CD8-positive, alpha-beta memory T cell (primary cell): ENCODE results near the gene DYSF. TPM values are rescaled to one million over a fixed set of nuclear protein-coding genes. Genes with fewer than 3 reads are reported as not detected.

Source experiments
- CTCF ChIA-PET: fragments of 350-600 bp; sonication (Branson Sonifier 250); formaldehyde crosslinking; loops from one replicate; lab custom pipeline; 2021; ENCODE audit warnings: antibody characterized with exemption; lab: Charles Lee
- POLR2A ChIA-PET: fragments of 350-600 bp; sonication (Branson Sonifier 250); formaldehyde crosslinking; loops from one replicate; lab custom pipeline; 2021; ENCODE audit warnings: antibody characterized with exemption; lab: Charles Lee
- DNase-seq, 5 donors: peaks; one replicate each; pipeline versions ENCODE4 v3.0.0 to v3.0.0-alpha.2; 2020 to 2022; ENCODE audit warnings: mixed read lengths in 1 of 5
- H3K27ac ChIP-seq: one replicate; pipeline ENCODE4 v1.7.0; 2013; ENCODE audit warnings: low read depth, mild to moderate bottlenecking, low read length, moderate library complexity
- H3K27me3 ChIP-seq: 2 replicates; pipeline ENCODE4 v1.7.0; 2013; ENCODE audit warnings: low read length, mild to moderate bottlenecking; ENCODE audit not compliant: insufficient read depth, poor library complexity, severe bottlenecking
- H3K36me3 ChIP-seq: 2 replicates; pipeline ENCODE4 v1.7.0; 2013; ENCODE audit warnings: mild to moderate bottlenecking, low read length, moderate library complexity; ENCODE audit not compliant: insufficient read depth
- H3K4me1 ChIP-seq: 2 replicates; pipeline ENCODE4 v1.7.0; 2013; ENCODE audit warnings: mild to moderate bottlenecking, low read length, moderate library complexity; ENCODE audit not compliant: insufficient read depth
- H3K4me3 ChIP-seq: 2 replicates; pipeline ENCODE4 v1.7.0; 2013; ENCODE audit warnings: mild to moderate bottlenecking, low read length
- H3K9me3 ChIP-seq: 2 replicates; pipeline ENCODE4 v1.7.0; 2013; ENCODE audit warnings: mild to moderate bottlenecking, low read length
- H3K27ac Mint-ChIP-seq, 8 donors: one replicate each; pipeline ENCODE4 v1.8.0; 2020 to 2021; ENCODE audit warnings: mixed read lengths in 8 of 8, mild to moderate bottlenecking in 6 of 8, inconsistent platforms in 3 of 8, moderate library complexity in 3 of 8
- H3K27me3 Mint-ChIP-seq, 2 donors: one replicate each; pipeline ENCODE4 v1.8.0; 2020 to 2021; ENCODE audit warnings: mixed read lengths in 2 of 2, mild to moderate bottlenecking in 1 of 2, moderate library complexity in 1 of 2
- H3K36me3 Mint-ChIP-seq, 3 donors: one replicate each; pipeline ENCODE4 v1.8.0; 2020 to 2021; ENCODE audit warnings: mixed read lengths in 3 of 3, inconsistent platforms in 1 of 3, mild to moderate bottlenecking in 1 of 3
- H3K4me1 Mint-ChIP-seq, 3 donors: one replicate each; pipeline ENCODE4 v1.8.0; 2020 to 2021; ENCODE audit warnings: mixed read lengths in 3 of 3, inconsistent platforms in 1 of 3, mild to moderate bottlenecking in 1 of 3
- H3K4me3 Mint-ChIP-seq, 7 donors: one replicate each; pipeline ENCODE4 v1.8.0; 2020 to 2021; ENCODE audit warnings: mixed read lengths in 7 of 7, mild to moderate bottlenecking in 6 of 7, moderate library complexity in 4 of 7, inconsistent platforms in 2 of 7
- H3K9me3 Mint-ChIP-seq, 5 donors: one replicate each; pipeline ENCODE4 v1.8.0; 2020 to 2022; ENCODE audit warnings: mixed read lengths in 5 of 5, mild to moderate bottlenecking in 3 of 5, moderate library complexity in 2 of 5, inconsistent platforms in 1 of 5
- polyA plus RNA-seq: library from polyadenylated mRNA; unstranded; fragments of 300-500 nt; fragmentation: Illumina TruSeq; gene quantifications from one replicate; pipeline ENCODE4 v1.2.3, GENCODE V29; 2021
- total RNA-seq, 2 experiments: library from RNA; stranded (reverse); gene quantifications; one replicate each; pipeline ENCODE4 v1.2.3, GENCODE V29; 2021

The DYSF gene
- total and polyA plus RNA-seq, 3 experiments from 2014 or later = 3.6 to 4.8 (median 3.9) TPM

- Histone ChIP-seq H3K27me3 (peaks cover 4% of the 10 kb centered on the region), H3K27ac (no peak overlapping the region), H3K4me3 (no peak overlapping the region), H3K9me3 (no peaks in the 10 kb centered on the region), H3K36me3 (no peaks in the 10 kb centered on the region), H3K4me1 (no peaks in the 10 kb centered on the region)
- Mint-ChIP-seq H3K4me3 (peak overlapping the region in 1 of 7 donors; percentile 7), H3K9me3 (peaks cover 0 to 2% (median 0%) of the 10 kb centered on the region in 5 donors), H3K27ac (no peak overlapping the region), H3K36me3 (peaks cover 0 to 3% (median 0%) of the 10 kb centered on the region in 3 donors), H3K27me3 (peaks cover 18 to 26% of the 10 kb centered on the region in 2 donors), H3K4me1 (peaks cover 5 to 6% (median 5%) of the 10 kb centered on the region in 3 donors)
- ChIA-PET CTCF (no interaction called here), POLR2A (no interaction called here)
- peak in 1 of 5 donors; percentile 10 for DNase-seq
These were observed 148.1 kb downstream of the DYSF start for GRCh38 chr2:71601136-71602114.

- Histone ChIP-seq H3K9me3 (no peaks in the 10 kb centered on the region), H3K27me3 (peaks cover 4% of the 10 kb centered on the region), H3K4me1 (no peaks in the 10 kb centered on the region), H3K36me3 (no peaks in the 10 kb centered on the region), H3K4me3 (no peak overlapping the region), H3K27ac (no peak overlapping the region)
- H3K4me3 Mint-ChIP-seq = peak overlapping the region in 1 of 7 donors; percentile 7
- CTCF ChIA-PET = no interaction called here
- peaks cover 18 to 27% of the 10 kb centered on the region in 2 donors for H3K27me3 Mint-ChIP-seq
- H3K9me3 Mint-ChIP-seq = peaks cover 0 to 2% (median 0%) of the 10 kb centered on the region in 5 donors
- no peak for DNase-seq
- POLR2A ChIA-PET = no interaction called here
- H3K36me3 Mint-ChIP-seq = peaks cover 0 to 3% (median 0%) of the 10 kb centered on the region in 3 donors
- H3K4me1 Mint-ChIP-seq = peaks cover 5 to 6% (median 5%) of the 10 kb centered on the region in 3 donors
- H3K27ac Mint-ChIP-seq = no peak overlapping the region
These were observed 148.7 kb downstream of the DYSF start for GRCh38 chr2:71602115-71602495.

- Histone ChIP-seq H3K9me3 (no peaks in the 10 kb centered on the region), H3K4me1 (no peaks in the 10 kb centered on the region), H3K27ac (no peak overlapping the region), H3K27me3 (peaks cover 4% of the 10 kb centered on the region), H3K36me3 (no peaks in the 10 kb centered on the region), H3K4me3 (no peak overlapping the region)
- ChIA-PET POLR2A (no interaction called here), CTCF (no interaction called here)
- Mint-ChIP-seq H3K4me1 (peaks cover 5 to 6% (median 5%) of the 10 kb centered on the region in 3 donors), H3K36me3 (peaks cover 0 to 3% (median 0%) of the 10 kb centered on the region in 3 donors), H3K27ac (no peak overlapping the region), H3K4me3 (no peak overlapping the region), H3K27me3 (peaks cover 18 to 27% of the 10 kb centered on the region in 2 donors), H3K9me3 (peaks cover 0 to 2% (median 0%) of the 10 kb centered on the region in 5 donors)
- peak in 1 of 5 donors; percentile 14 for DNase-seq
These were observed 149.2 kb downstream of the DYSF start for GRCh38 chr2:71602581-71602980.

- CTCF ChIA-PET = no interaction called here
- POLR2A ChIA-PET = no interaction called here
- no peaks in the 10 kb centered on the region for H3K4me1 ChIP-seq
- DNase-seq = peak in 1 of 5 donors; percentile 42
- H3K27me3 ChIP-seq = peaks cover 4% of the 10 kb centered on the region
- H3K4me3 Mint-ChIP-seq = no peak overlapping the region
- peaks cover 18 to 27% of the 10 kb centered on the region in 2 donors for H3K27me3 Mint-ChIP-seq
- no peak overlapping the region for H3K27ac ChIP-seq
- H3K36me3 Mint-ChIP-seq = peaks cover 0 to 2% (median 0%) of the 10 kb centered on the region in 3 donors
- H3K4me1 Mint-ChIP-seq = peaks cover 5 to 6% (median 5%) of the 10 kb centered on the region in 3 donors
- H3K9me3 Mint-ChIP-seq = peaks cover 0 to 2% (median 0%) of the 10 kb centered on the region in 5 donors
- peak overlapping the region in 1 of 8 donors; percentile 87 for H3K27ac Mint-ChIP-seq
- H3K36me3 ChIP-seq = no peaks in the 10 kb centered on the region
- no peak overlapping the region for H3K4me3 ChIP-seq
- no peaks in the 10 kb centered on the region for H3K9me3 ChIP-seq
These were observed 150.0 kb downstream of the DYSF start for GRCh38 chr2:71603311-71603811.

GRCh38 chr2:71603851-71604725, 150.7 kb downstream of the DYSF start:
- peak in 1 of 5 donors; percentile 8 for DNase-seq
- no peak overlapping the region for H3K27ac ChIP-seq
- no peak overlapping the region for H3K27ac Mint-ChIP-seq
- H3K27me3 ChIP-seq = peaks cover 4% of the 10 kb centered on the region
- H3K4me3 Mint-ChIP-seq = no peak overlapping the region
- peaks cover 0 to 2% (median 0%) of the 10 kb centered on the region in 5 donors for H3K9me3 Mint-ChIP-seq
- ChIA-PET POLR2A (no interaction called here), CTCF (no interaction called here)
- no peaks in the 10 kb centered on the region for H3K36me3 ChIP-seq
- no peaks in the 10 kb centered on the region for H3K36me3 Mint-ChIP-seq
- H3K27me3 Mint-ChIP-seq = peaks cover 18 to 27% of the 10 kb centered on the region in 2 donors
- H3K4me1 ChIP-seq = no peaks in the 10 kb centered on the region
- H3K4me3 ChIP-seq = no peak overlapping the region
- H3K9me3 ChIP-seq = no peaks in the 10 kb centered on the region
- H3K4me1 Mint-ChIP-seq = peaks cover 5 to 6% (median 5%) of the 10 kb centered on the region in 3 donors

GRCh38 chr2:71604726-71605120, 151.4 kb downstream of the DYSF start:
- DNase-seq = no peak
- H3K36me3 ChIP-seq = no peaks in the 10 kb centered on the region
- Mint-ChIP-seq H3K4me1 (peaks cover 5 to 6% (median 5%) of the 10 kb centered on the region in 3 donors), H3K27me3 (peaks cover 16 to 27% of the 10 kb centered on the region in 2 donors), H3K9me3 (peaks cover 0 to 2% (median 0%) of the 10 kb centered on the region in 5 donors), H3K27ac (no peak overlapping the region), H3K4me3 (no peak overlapping the region), H3K36me3 (no peaks in the 10 kb centered on the region)
- POLR2A ChIA-PET = no interaction called here
- CTCF ChIA-PET = no interaction called here
- no peak overlapping the region for H3K4me3 ChIP-seq
- peaks cover 4% of the 10 kb centered on the region for H3K27me3 ChIP-seq
- H3K4me1 ChIP-seq = no peaks in the 10 kb centered on the region
- H3K27ac ChIP-seq = no peak overlapping the region
- no peaks in the 10 kb centered on the region for H3K9me3 ChIP-seq

GRCh38 chr2:71605173-71605641, 151.8 kb downstream of the DYSF start:
- no peak overlapping the region for H3K27ac Mint-ChIP-seq
- no peak overlapping the region for H3K4me3 ChIP-seq
- no peak overlapping the region for H3K27ac ChIP-seq
- H3K9me3 Mint-ChIP-seq = peaks cover 0 to 2% (median 0%) of the 10 kb centered on the region in 5 donors
- DNase-seq = peak in 1 of 5 donors; percentile 30
- H3K9me3 ChIP-seq = no peaks in the 10 kb centered on the region
- peaks cover 5 to 6% (median 5%) of the 10 kb centered on the region in 3 donors for H3K4me1 Mint-ChIP-seq
- ChIA-PET POLR2A (no interaction called here), CTCF (no interaction called here)
- no peaks in the 10 kb centered on the region for H3K4me1 ChIP-seq
- no peaks in the 10 kb centered on the region for H3K36me3 ChIP-seq
- peaks cover 4% of the 10 kb centered on the region for H3K27me3 ChIP-seq
- H3K27me3 Mint-ChIP-seq = peaks cover 16 to 27% of the 10 kb centered on the region in 2 donors
- no peaks in the 10 kb centered on the region for H3K36me3 Mint-ChIP-seq
- no peak overlapping the region for H3K4me3 Mint-ChIP-seq
